ENCODE results near the gene PPFIA4.

The PPFIA4 gene

GRCh38 chr1:203080456-203080855 is 54.2 kb downstream of the PPFIA4 start:
- no peaks in the 10 kb centered on the region for H3K36me3 Mint-ChIP-seq (ENCODE audit: insufficient read depth)
- H3K4me3 Mint-ChIP-seq, result no peak overlapping the region
- no peak for ATAC-seq (replicated peaks)
- no peak overlapping the region for H3K27ac Mint-ChIP-seq
- H3K9me3 Mint-ChIP-seq, result no peaks in the 10 kb centered on the region
- H3K4me1 Mint-ChIP-seq (ENCODE audit: low read depth in 2 of 2), result peaks cover 4% of the 10 kb centered on the region in 2 donors
- no peak for DNase-seq
- peaks cover 69 to 83% of the 10 kb centered on the region in 2 donors for H3K27me3 Mint-ChIP-seq

- Mint-ChIP-seq H3K9me3 (no peaks in the 10 kb centered on the region), H3K4me1 (ENCODE audit: low read depth in 2 of 2) (no peaks in the 10 kb centered on the region), H3K36me3 (ENCODE audit: insufficient read depth) (no peaks in the 10 kb centered on the region), H3K27ac (no peak overlapping the region), H3K4me3 (no peak overlapping the region), H3K27me3 (peaks cover 68 to 84% of the 10 kb centered on the region in 2 donors)
- no peak for DNase-seq
- no peak for ATAC-seq (replicated peaks)
Observed at GRCh38 chr1:203081465-203082230, 55.4 kb downstream of the PPFIA4 start.

GRCh38 chr1:203082231-203082505 is 55.9 kb downstream of the PPFIA4 start:
- peaks cover 68 to 84% of the 10 kb centered on the region in 2 donors for H3K27me3 Mint-ChIP-seq

GRCh38 chr1:203082571-203083462 is 56.5 kb downstream of the PPFIA4 start:
- no peak for DNase-seq
- no peak for ATAC-seq (replicated peaks)
- Mint-ChIP-seq H3K36me3 (ENCODE audit: insufficient read depth) (no peaks in the 10 kb centered on the region), H3K27ac (no peak overlapping the region), H3K27me3 (peaks cover 66 to 84% of the 10 kb centered on the region in 2 donors), H3K4me3 (no peak overlapping the region), H3K4me1 (ENCODE audit: low read depth in 2 of 2) (no peaks in the 10 kb centered on the region), H3K9me3 (no peaks in the 10 kb centered on the region)

More at GRCh38 chr1:203082231-203082505, 55.9 kb downstream of the PPFIA4 start:
- ATAC-seq (replicated peaks) (no peak), DNase-seq (no peak)
- H3K36me3 Mint-ChIP-seq (ENCODE audit: insufficient read depth), result no peaks in the 10 kb centered on the region
- H3K4me1 Mint-ChIP-seq (ENCODE audit: low read depth in 2 of 2), result no peaks in the 10 kb centered on the region
- H3K4me3 Mint-ChIP-seq, result no peak overlapping the region
- H3K9me3 Mint-ChIP-seq, result no peaks in the 10 kb centered on the region
- H3K27ac Mint-ChIP-seq, result no peak overlapping the region

- ATAC-seq (replicated peaks) (no peak), DNase-seq (no peak)
- Mint-ChIP-seq H3K36me3 (ENCODE audit: insufficient read depth) (no peaks in the 10 kb centered on the region), H3K4me1 (ENCODE audit: low read depth in 2 of 2) (no peaks in the 10 kb centered on the region), H3K9me3 (no peaks in the 10 kb centered on the region), H3K27me3 (peaks cover 66 to 83% of the 10 kb centered on the region in 2 donors), H3K4me3 (no peak overlapping the region), H3K27ac (no peak overlapping the region)
Observed at GRCh38 chr1:203083463-203083921, 57.2 kb downstream of the PPFIA4 start.

GRCh38 chr1:203084588-203085527 is 58.6 kb downstream of the PPFIA4 start:
- Mint-ChIP-seq H3K27me3 (peaks cover 66 to 78% of the 10 kb centered on the region in 2 donors), H3K9me3 (no peaks in the 10 kb centered on the region), H3K27ac (no peak overlapping the region), H3K4me1 (ENCODE audit: low read depth in 2 of 2) (no peaks in the 10 kb centered on the region), H3K36me3 (ENCODE audit: insufficient read depth) (no peaks in the 10 kb centered on the region), H3K4me3 (no peak overlapping the region)
- no peak for ATAC-seq (replicated peaks)
- DNase-seq, result no peak

- peaks cover 65 to 78% of the 10 kb centered on the region in 2 donors for H3K27me3 Mint-ChIP-seq
- no peaks in the 10 kb centered on the region for H3K9me3 Mint-ChIP-seq
- no peak within 1 kb of the TSS for H3K27ac Mint-ChIP-seq
- no peaks in the 10 kb centered on the region for H3K36me3 Mint-ChIP-seq (ENCODE audit: insufficient read depth)
- DNase-seq, result no peak
- no peak within 1 kb of the TSS for H3K4me3 Mint-ChIP-seq
- ATAC-seq (replicated peaks), result no peak
- H3K4me1 Mint-ChIP-seq (ENCODE audit: low read depth in 2 of 2), result no peaks in the 10 kb centered on the region
Observed at GRCh38 chr1:203085528-203086406, 59.5 kb downstream of the PPFIA4 start, which contains the start of gene MYOG. TSS of gene MYOG (minus strand) at chr1:203086012. CDS start at chr1:203085961, 51 bp downstream.

- Mint-ChIP-seq H3K27me3 (peaks cover 63 to 78% of the 10 kb centered on the region in 2 donors), H3K4me3 (no peak overlapping the region), H3K9me3 (no peaks in the 10 kb centered on the region), H3K4me1 (ENCODE audit: low read depth in 2 of 2) (no peaks in the 10 kb centered on the region), H3K27ac (no peak overlapping the region), H3K36me3 (ENCODE audit: insufficient read depth) (no peaks in the 10 kb centered on the region)
- no peak for ATAC-seq (replicated peaks)
- DNase-seq, result no peak
Observed at GRCh38 chr1:203086992-203087763, 60.9 kb downstream of the PPFIA4 start.

GRCh38 chr1:203088441-203088840 is 62.1 kb downstream of the PPFIA4 start:
- Mint-ChIP-seq H3K27ac (no peak overlapping the region), H3K9me3 (no peaks in the 10 kb centered on the region), H3K4me3 (no peak overlapping the region), H3K27me3 (peaks cover 58 to 75% of the 10 kb centered on the region in 2 donors), H3K4me1 (ENCODE audit: low read depth in 2 of 2) (no peaks in the 10 kb centered on the region), H3K36me3 (ENCODE audit: insufficient read depth) (no peaks in the 10 kb centered on the region)
- DNase-seq (no peak), ATAC-seq (replicated peaks) (no peak)

- Mint-ChIP-seq H3K9me3 (peaks cover 0 to 1% of the 10 kb centered on the region in 2 donors), H3K36me3 (ENCODE audit: insufficient read depth) (no peaks in the 10 kb centered on the region), H3K27me3 (peaks cover 54 to 71% of the 10 kb centered on the region in 2 donors), H3K27ac (no peak overlapping the region), H3K4me1 (ENCODE audit: low read depth in 2 of 2) (no peaks in the 10 kb centered on the region), H3K4me3 (no peak overlapping the region)
- DNase-seq (no peak), ATAC-seq (replicated peaks) (no peak)
Observed at GRCh38 chr1:203089001-203089650, 62.8 kb downstream of the PPFIA4 start.

GRCh38 chr1:203089651-203090045 is 63.4 kb downstream of the PPFIA4 start:
- no peaks in the 10 kb centered on the region for H3K36me3 Mint-ChIP-seq (ENCODE audit: insufficient read depth)
- no peak for DNase-seq
- H3K27ac Mint-ChIP-seq, result no peak overlapping the region
- peaks cover 2 to 6% of the 10 kb centered on the region in 2 donors for H3K9me3 Mint-ChIP-seq
- H3K4me1 Mint-ChIP-seq (ENCODE audit: low read depth in 2 of 2), result no peaks in the 10 kb centered on the region
- ATAC-seq (replicated peaks), result no peak
- H3K27me3 Mint-ChIP-seq, result peaks cover 54 to 71% of the 10 kb centered on the region in 2 donors
- no peak overlapping the region for H3K4me3 Mint-ChIP-seq

Data from effector memory CD8-positive, alpha-beta T cell (primary cell).